PC-3 (cell line): ENCODE results near the gene ZNRF2. TPM values are rescaled to one million over a fixed set of nuclear protein-coding genes. Genes with fewer than 3 reads are reported as not detected.

Experiments
- ATAC-seq: fragments of 200-7000 bp; cut with Tn5 transposase; 2 replicates; pipeline ENCODE4 v1.9.1; 2020; ENCODE audit warnings: mild to moderate bottlenecking, moderate library complexity
- BruUV-seq: library from RNA; stranded (reverse); fragments of 400-500 nt; replicated peaks from 2 replicates; lab custom pipeline; 2021; lab: Mats Ljungman, UMichigan
- CTCF ChIA-PET: fragments of 300-600 bp; sonication (Branson Sonifier 250); formaldehyde crosslinking; loops from one replicate; lab custom pipeline; 2022; ENCODE audit warnings: antibody characterized with exemption; lab: Charles Lee
- POLR2A ChIA-PET: fragments of 300-600 bp; sonication (Branson Sonifier 250); formaldehyde crosslinking; loops from one replicate; lab custom pipeline; 2022; ENCODE audit warnings: antibody characterized with exemption; ENCODE audit not compliant: unreplicated experiment; lab: Charles Lee
- DNase-seq: peaks from one replicate; pipeline ENCODE4 v3.0.0-alpha.2; 2015
- H2AFZ ChIP-seq: fragments of 300-600 bp; sonication (generic); 2 replicates; pipeline ENCODE4 v1.6.0; 2016; ENCODE audit warnings: antibody characterized with exemption, low read length
- H3F3A ChIP-seq: fragments of 300-600 bp; sonication (generic); one replicate; pipeline ENCODE4 v1.6.0; 2017; ENCODE audit warnings: antibody characterized with exemption, low read length, control low read depth, mild to moderate bottlenecking; ENCODE audit not compliant: unreplicated experiment
- H3K27ac ChIP-seq: fragments of 300-600 bp; sonication (generic); 2 replicates; pipeline ENCODE4 v1.5.1; 2016; ENCODE audit warnings: mild to moderate bottlenecking, low read length
- H3K27me3 ChIP-seq: fragments of 300-600 bp; sonication (generic); 2 replicates; pipeline ENCODE4 v1.6.1; 2016; ENCODE audit warnings: low read length, mixed read lengths
- H3K36me3 ChIP-seq: fragments of 300-600 bp; sonication (generic); 2 replicates; pipeline ENCODE4 v1.6.1; 2016; ENCODE audit warnings: low read depth, mixed run types, low read length, mixed read lengths
- H3K4me1 ChIP-seq: fragments of 300-600 bp; sonication (generic); 2 replicates; pipeline ENCODE4 v1.5.1; 2016; ENCODE audit warnings: low read length; ENCODE audit not compliant: insufficient read depth
- H3K4me2 ChIP-seq: fragments of 300-600 bp; sonication (generic); 2 replicates; pipeline ENCODE4 v1.6.0; 2016; ENCODE audit warnings: low read length
- H3K4me3 ChIP-seq: fragments of 300-600 bp; sonication (generic); 2 replicates; pipeline ENCODE4 v1.5.1; 2016; ENCODE audit warnings: mild to moderate bottlenecking, low read length, mixed read lengths
- H3K79me2 ChIP-seq: fragments of 300-600 bp; sonication (generic); 2 replicates; pipeline ENCODE4 v1.6.1; 2017; ENCODE audit warnings: low read length, mixed read lengths
- H3K9ac ChIP-seq: fragments of 300-600 bp; sonication (generic); 2 replicates; pipeline ENCODE4 v1.6.0; 2016; ENCODE audit warnings: mild to moderate bottlenecking, low read length
- H3K9me2 ChIP-seq: fragments of 300-600 bp; sonication (generic); replicated peaks from 2 replicates; pipeline ENCODE4 v1.6.1; 2016; ENCODE audit warnings: mixed run types, low read length, mixed read lengths
- H3K9me3 ChIP-seq: fragments of 300-600 bp; sonication (generic); 2 replicates; pipeline ENCODE4 v1.6.1; 2016; ENCODE audit warnings: low read length, mixed read lengths
- H4K20me1 ChIP-seq: fragments of 300-600 bp; sonication (generic); 2 replicates; pipeline ENCODE4 v1.6.1; 2016; ENCODE audit warnings: low read length, mixed read lengths
- EZH2 ChIP-seq: fragments of 300-600 bp; sonication (generic); IDR thresholded peaks from one replicate; pipeline ENCODE4 v1.6.1; 2017; ENCODE audit warnings: antibody characterized with exemption, mild to moderate bottlenecking, low read length; ENCODE audit not compliant: unreplicated experiment
- EZH2phosphoT487 ChIP-seq: fragments of 300-600 bp; sonication (generic); IDR thresholded peaks from 2 replicates; pipeline ENCODE4 v1.6.1; 2018; ENCODE audit warnings: mild to moderate bottlenecking, antibody characterized with exemption, low read length, borderline replicate concordance
- intact Hi-C: fragments of 100-400 bp; cut with micrococcal nuclease; formaldehyde crosslinking; loops from 2 replicates; pipeline ENCODE4 v1.9.0; 2023
- total RNA-seq: library from RNA; depleted of rRNA; stranded (reverse); fragments of >200 nt; gene quantifications from 2 replicates; pipeline ENCODE4 v1.2.3, GENCODE V29; 2014
- TF ChIP-seq, protein P1 (sequence below): fragments of 300-600 bp; sonication (generic); conservative IDR thresholded peaks from 2 replicates; pipeline ENCODE4 v1.5.1; 2017; ENCODE audit warnings: antibody characterized with exemption, low read depth, mild to moderate bottlenecking, low read length

The ZNRF2 gene
- total RNA-seq, 1 experiment from 2014 or later: 13.1 TPM

DNA sequence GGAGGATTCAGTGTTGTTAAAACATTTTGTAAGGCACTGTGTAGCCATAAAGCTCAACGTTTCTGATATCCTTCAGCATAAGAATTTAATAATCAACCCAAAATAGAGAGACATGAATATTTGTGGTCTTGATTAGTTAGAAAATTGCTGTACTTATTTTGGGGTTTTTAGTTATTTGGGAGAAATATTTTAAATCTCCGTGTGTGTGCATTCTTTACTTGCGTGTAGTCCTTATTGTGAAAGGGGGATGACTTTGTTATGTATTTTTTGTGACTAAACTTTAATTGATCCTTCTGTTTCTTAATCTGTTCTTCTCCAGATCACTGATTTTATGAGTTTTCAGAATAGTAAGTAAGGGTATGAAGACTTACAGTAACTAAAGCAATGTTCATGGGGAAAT lies 81.2 kb downstream of the ZNRF2 start:
- no peaks in the 10 kb centered on the region for H3K79me2 ChIP-seq
- ChIA-PET CTCF (no interaction called here), POLR2A (interaction anchor here (0.7 kb wide), 1 partner anchor 230 kb away, joined by 8 read pairs; no protein-coding TSS in a partner anchor)
- no peak overlapping the region for H3K9ac ChIP-seq
- no peak overlapping the region for H3K4me2 ChIP-seq
- no TSS peak for BruUV-seq
- H4K20me1 ChIP-seq: no peaks in the 10 kb centered on the region
- H3K9me2 ChIP-seq: no peaks in the 10 kb centered on the region
- H3K9me3 ChIP-seq: no peaks in the 10 kb centered on the region
- intact Hi-C loops: no loop called here
- H3K27ac ChIP-seq: no peak overlapping the region
- no peak overlapping the region for H3K4me3 ChIP-seq
- ATAC-seq: no peak
- no peaks in the 10 kb centered on the region for H3K36me3 ChIP-seq
- H3K27me3 ChIP-seq: no peaks in the 10 kb centered on the region
- H3K4me1 ChIP-seq: peaks cover 10% of the 10 kb centered on the region; the same call in 1 of the 2 replicates
- no peak for DNase-seq
- H2AFZ ChIP-seq: no peak overlapping the region
- H3F3A ChIP-seq: no peaks in the 10 kb centered on the region
- TF ChIP-seq EZH2phosphoT487 (no peak), EZH2 (no peak)
- TF ChIP-seq, protein P1, sequence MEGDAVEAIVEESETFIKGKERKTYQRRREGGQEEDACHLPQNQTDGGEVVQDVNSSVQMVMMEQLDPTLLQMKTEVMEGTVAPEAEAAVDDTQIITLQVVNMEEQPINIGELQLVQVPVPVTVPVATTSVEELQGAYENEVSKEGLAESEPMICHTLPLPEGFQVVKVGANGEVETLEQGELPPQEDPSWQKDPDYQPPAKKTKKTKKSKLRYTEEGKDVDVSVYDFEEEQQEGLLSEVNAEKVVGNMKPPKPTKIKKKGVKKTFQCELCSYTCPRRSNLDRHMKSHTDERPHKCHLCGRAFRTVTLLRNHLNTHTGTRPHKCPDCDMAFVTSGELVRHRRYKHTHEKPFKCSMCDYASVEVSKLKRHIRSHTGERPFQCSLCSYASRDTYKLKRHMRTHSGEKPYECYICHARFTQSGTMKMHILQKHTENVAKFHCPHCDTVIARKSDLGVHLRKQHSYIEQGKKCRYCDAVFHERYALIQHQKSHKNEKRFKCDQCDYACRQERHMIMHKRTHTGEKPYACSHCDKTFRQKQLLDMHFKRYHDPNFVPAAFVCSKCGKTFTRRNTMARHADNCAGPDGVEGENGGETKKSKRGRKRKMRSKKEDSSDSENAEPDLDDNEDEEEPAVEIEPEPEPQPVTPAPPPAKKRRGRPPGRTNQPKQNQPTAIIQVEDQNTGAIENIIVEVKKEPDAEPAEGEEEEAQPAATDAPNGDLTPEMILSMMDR: no peak

DNA sequence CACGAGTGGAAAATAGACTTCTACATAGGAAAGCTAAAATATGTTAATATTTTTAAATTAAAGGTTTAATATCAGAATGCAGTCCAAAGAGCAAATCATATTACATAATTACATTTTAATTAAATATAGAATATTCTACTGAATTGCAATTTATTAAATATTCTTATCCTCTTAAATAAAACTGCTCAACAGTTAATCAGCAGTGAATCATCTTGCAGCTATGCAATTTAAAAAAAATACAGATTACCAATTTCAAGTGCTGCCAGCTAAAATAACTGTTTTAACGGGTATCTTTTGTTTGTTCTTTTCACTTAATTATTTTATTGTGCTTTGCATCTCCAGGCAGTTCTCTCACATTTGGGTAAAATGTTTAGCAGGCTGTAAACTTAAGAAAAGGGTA lies 82.2 kb downstream of the ZNRF2 start:
- Histone ChIP-seq H3K9ac (no peak overlapping the region), H3K27me3 (no peaks in the 10 kb centered on the region), H2AFZ (no peak overlapping the region), H3K36me3 (no peaks in the 10 kb centered on the region), H3K4me3 (no peak overlapping the region), H4K20me1 (no peaks in the 10 kb centered on the region), H3K4me2 (peak overlapping the region; percentile 22; the same call in 1 of the 2 replicates), H3K79me2 (no peaks in the 10 kb centered on the region), H3K4me1 (peaks cover 10% of the 10 kb centered on the region; the same call in 1 of the 2 replicates), H3F3A (no peaks in the 10 kb centered on the region), H3K27ac (no peak overlapping the region), H3K9me3 (no peaks in the 10 kb centered on the region), H3K9me2 (no peaks in the 10 kb centered on the region)
- ATAC-seq (no peak), DNase-seq (peak; percentile 28)
- no TSS peak for BruUV-seq
- CTCF ChIA-PET: no interaction called here
- TF ChIP-seq EZH2: no peak
- TF ChIP-seq, protein P1: no peak
- no peak for TF ChIP-seq EZH2phosphoT487
- POLR2A ChIA-PET: interaction anchor here (0.6 kb wide), 1 partner anchor 83 kb away, joined by 17 read pairs; no protein-coding TSS in a partner anchor
- intact Hi-C loops: no loop called here

DNA sequence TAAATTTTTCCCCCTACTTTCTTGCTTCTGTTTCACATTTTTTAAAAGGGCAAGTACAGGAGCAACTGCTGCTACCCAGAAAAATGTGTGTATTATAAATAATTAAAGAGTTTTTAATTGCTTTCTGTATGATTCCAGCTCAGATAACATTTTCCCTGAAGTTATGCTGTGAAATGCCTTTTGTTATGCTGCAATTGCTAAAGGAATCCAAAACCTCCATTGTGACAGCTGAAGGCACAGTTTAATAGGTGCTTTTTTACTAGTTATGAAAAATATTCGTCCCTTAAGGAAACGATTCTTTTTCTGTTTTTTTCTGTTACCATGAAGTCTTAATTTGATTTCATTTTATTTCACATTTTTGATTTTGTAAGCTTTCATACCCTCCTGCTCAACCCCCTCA lies 83.2 kb downstream of the ZNRF2 start:
- ATAC-seq: no peak
- H3K79me2 ChIP-seq: no peaks in the 10 kb centered on the region
- H3K4me3 ChIP-seq: no peak overlapping the region
- no peaks in the 10 kb centered on the region for H4K20me1 ChIP-seq
- no peak overlapping the region for H3K27ac ChIP-seq
- H2AFZ ChIP-seq: no peak overlapping the region
- H3K4me2 ChIP-seq: no peak overlapping the region
- no peaks in the 10 kb centered on the region for H3K9me3 ChIP-seq
- intact Hi-C loops: no loop called here
- H3K27me3 ChIP-seq: no peaks in the 10 kb centered on the region
- no peak overlapping the region for H3K9ac ChIP-seq
- TF ChIP-seq, protein P1: no peak
- TF ChIP-seq EZH2 (no peak), EZH2phosphoT487 (no peak)
- H3F3A ChIP-seq: no peaks in the 10 kb centered on the region
- CTCF ChIA-PET: no interaction called here
- POLR2A ChIA-PET: no interaction called here
- H3K9me2 ChIP-seq: no peaks in the 10 kb centered on the region
- no TSS peak for BruUV-seq
- peaks cover 10% of the 10 kb centered on the region; the same call in 1 of the 2 replicates for H3K4me1 ChIP-seq
- no peaks in the 10 kb centered on the region for H3K36me3 ChIP-seq
- DNase-seq: no peak
